ENCODE results near the gene NPW.
"Not testable (repeated sequence)": the region's sequence is repeated elsewhere in the genome, so short reads cannot be mapped to it uniquely, and the experiment has no call there.

NPW gene

DNA sequence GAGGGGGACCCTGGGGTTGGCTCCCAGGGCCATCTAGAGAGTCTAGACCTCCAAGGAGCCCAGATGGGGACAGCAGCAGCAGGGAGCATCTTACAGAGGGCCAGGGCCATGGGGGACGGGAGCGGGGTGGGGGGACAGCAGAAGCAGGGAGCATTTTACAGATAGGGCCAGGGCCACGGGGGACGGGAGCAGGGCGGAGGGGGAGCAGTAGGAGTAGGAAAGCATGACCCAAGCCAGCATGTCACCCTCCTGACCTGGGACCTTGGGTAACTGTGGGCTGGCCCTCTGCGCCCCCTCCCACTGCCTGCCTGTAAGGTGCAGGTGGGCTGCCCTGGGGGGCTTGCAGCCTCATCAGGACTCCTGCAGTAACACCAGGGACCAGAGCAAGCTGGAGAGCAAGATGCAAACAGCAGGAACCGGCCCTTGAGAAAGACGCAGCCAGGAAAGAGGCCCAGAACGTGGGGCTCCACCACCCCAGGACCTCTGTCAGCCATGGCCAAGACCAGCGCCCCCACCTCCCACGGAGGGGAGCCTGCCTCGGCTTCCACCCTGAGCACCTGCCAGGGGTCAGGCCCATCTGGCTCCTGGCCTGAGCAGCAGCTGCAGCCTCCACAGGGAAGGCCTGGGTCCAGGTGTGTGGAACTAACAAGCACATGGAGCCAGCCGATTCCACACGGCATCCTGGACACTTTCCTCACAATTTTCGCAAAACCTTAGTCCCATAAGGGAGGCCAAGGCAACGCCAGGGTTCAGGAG is 12.3 kb upstream of the NPW start:
- Histone ChIP-seq H3K27me3 (replicated peaks; ENCODE audit: control insufficient read depth, insufficient read depth, low read length) (no peaks in the 10 kb centered on the region), H3K4me3 (replicated peaks; ENCODE audit: low read depth, low read length) (peak overlapping the region; percentile 68), H3K36me3 (ENCODE audit: control insufficient read depth, insufficient read depth, low read length) (peaks cover 22% of the 10 kb centered on the region)
- no peak for TF ChIP-seq CTCF (IDR thresholded peaks at IDR 0.05; ENCODE audit: insufficient read depth, low read length, poor library complexity, severe bottlenecking)
- DNase-seq (ENCODE audit: extremely low read depth, insufficient read length), result no peak

DNA sequence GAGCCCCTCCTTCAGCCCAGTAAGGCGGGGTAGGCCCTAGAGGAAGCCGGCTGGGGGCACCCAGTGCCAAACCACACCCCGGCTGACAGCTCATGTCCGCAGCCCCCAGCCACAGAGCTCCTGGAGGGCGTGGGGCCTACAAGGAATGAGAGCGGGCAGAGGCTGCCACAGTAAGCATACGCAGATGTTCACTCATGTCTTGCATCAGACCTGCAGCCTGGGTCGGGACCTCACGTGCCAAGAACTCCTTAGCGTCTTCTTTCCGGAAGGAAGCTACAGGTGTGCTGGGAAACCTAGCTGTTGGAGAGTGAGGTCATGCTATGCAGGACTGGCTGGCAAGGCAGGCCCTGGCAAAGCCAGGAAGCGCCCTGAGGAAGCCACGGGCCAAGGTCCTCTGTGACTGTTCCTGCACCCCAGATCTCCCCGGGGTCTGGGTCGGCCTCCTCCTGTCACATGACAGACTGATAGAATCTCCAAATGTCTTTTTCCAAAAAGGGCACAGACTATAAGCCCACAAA is 11.5 kb upstream of the NPW start:
- Histone ChIP-seq H3K27me3 (replicated peaks; ENCODE audit: control insufficient read depth, insufficient read depth, low read length) (no peaks in the 10 kb centered on the region), H3K4me3 (replicated peaks; ENCODE audit: low read depth, low read length) (peak overlapping the region; percentile 68), H3K36me3 (ENCODE audit: control insufficient read depth, insufficient read depth, low read length) (peaks cover 13% of the 10 kb centered on the region)
- TF ChIP-seq CTCF (IDR thresholded peaks at IDR 0.05; ENCODE audit: insufficient read depth, low read length, poor library complexity, severe bottlenecking), result no peak
- DNase-seq (ENCODE audit: extremely low read depth, insufficient read length), result no peak

DNA sequence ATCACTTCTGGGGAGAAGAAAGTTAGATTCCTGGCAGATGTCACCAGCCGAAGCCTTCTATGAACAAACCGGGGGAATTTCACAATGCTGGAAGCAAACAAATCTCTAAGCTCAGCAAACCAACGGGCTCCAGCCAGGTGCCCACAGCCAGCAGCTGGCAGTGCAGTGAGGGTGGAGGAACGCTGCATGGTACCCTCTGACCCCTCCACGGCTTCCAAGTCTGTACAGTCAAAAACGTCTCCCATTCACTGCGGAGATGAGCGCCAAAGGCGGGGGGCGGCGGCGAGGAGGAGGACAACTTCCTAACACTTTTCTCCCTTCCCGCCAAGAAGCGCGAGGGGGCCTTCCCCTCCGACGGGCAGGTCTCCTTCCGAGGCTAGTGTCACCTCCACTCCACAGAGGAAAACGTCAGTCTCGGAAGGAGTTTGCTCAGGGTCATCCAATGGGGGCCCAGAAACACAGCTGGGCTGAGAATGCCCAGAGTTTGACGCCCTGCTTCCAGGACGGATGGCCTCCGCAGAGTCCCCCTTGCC is 10.9 kb upstream of the NPW start:
- Histone ChIP-seq H3K36me3 (ENCODE audit: control insufficient read depth, insufficient read depth, low read length) (peaks cover 7% of the 10 kb centered on the region), H3K27me3 (replicated peaks; ENCODE audit: control insufficient read depth, insufficient read depth, low read length) (no peaks in the 10 kb centered on the region), H3K4me3 (replicated peaks; ENCODE audit: low read depth, low read length) (peak overlapping the region; percentile 68)
- no peak for DNase-seq (ENCODE audit: extremely low read depth, insufficient read length)
- no peak for TF ChIP-seq CTCF (IDR thresholded peaks at IDR 0.05; ENCODE audit: insufficient read depth, low read length, poor library complexity, severe bottlenecking)

- H3K4me3 ChIP-seq (replicated peaks; ENCODE audit: low read depth, low read length), result peak overlapping the region; percentile 68
- no peaks in the 10 kb centered on the region for H3K27me3 ChIP-seq (replicated peaks; ENCODE audit: control insufficient read depth, insufficient read depth, low read length)
- H3K36me3 ChIP-seq (ENCODE audit: control insufficient read depth, insufficient read depth, low read length), result peaks cover 7% of the 10 kb centered on the region
- DNase-seq (ENCODE audit: extremely low read depth, insufficient read length), result no peak
- no peak for TF ChIP-seq CTCF (IDR thresholded peaks at IDR 0.05; ENCODE audit: insufficient read depth, low read length, poor library complexity, severe bottlenecking)
Measured at GRCh38 chr16:2009164-2009711, 10.3 kb upstream of the NPW start.

DNA sequence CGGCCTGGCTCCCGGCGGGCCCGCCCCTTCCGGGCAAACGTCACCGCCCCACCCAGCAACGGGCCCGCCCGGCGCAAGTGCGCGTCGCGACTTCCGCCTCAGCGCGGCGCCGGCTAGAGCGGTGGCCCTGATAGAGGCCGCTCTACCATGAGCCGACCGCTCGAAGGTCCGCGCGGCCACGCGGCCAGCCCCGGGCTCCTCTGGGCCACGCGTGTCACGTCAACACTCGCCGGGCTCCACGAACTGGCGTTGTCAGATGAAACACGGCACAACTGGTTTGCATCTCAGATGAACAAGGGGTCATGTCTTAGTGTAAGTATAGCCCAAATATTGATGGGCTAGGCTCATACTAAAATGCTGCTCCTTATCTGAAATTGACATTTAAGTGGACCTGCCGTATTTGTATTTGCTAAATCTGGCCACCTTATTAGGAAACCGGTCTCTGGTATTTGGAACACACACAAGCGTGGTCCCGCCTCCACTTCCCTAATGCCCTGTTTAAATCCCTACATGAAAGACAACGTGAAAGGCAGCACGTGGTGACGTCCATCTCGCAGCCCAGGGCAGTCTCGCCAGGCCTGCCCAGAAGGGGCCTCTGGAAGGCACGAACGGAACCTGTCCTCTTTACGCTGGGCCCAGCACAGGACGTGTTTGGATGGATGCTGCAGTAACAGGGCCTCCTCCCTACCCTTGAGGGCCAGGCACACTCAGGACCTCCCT is 9.6 kb upstream of the NPW start, which contains the start of gene ZNF598:
TSS of gene ZNF598 (minus strand) at position 31 of the 720 bp plus-strand sequence.
- Histone ChIP-seq H3K4me3 (replicated peaks; ENCODE audit: low read depth, low read length) (peak within 1 kb of the TSS; percentile 77), H3K27me3 (replicated peaks; ENCODE audit: control insufficient read depth, insufficient read depth, low read length) (no peaks in the 10 kb centered on the region), H3K36me3 (ENCODE audit: control insufficient read depth, insufficient read depth, low read length) (peaks cover 7% of the 10 kb centered on the region)
- peak; percentile 89 for DNase-seq (ENCODE audit: extremely low read depth, insufficient read length)
- no peak for TF ChIP-seq CTCF (IDR thresholded peaks at IDR 0.05; ENCODE audit: insufficient read depth, low read length, poor library complexity, severe bottlenecking)

DNA sequence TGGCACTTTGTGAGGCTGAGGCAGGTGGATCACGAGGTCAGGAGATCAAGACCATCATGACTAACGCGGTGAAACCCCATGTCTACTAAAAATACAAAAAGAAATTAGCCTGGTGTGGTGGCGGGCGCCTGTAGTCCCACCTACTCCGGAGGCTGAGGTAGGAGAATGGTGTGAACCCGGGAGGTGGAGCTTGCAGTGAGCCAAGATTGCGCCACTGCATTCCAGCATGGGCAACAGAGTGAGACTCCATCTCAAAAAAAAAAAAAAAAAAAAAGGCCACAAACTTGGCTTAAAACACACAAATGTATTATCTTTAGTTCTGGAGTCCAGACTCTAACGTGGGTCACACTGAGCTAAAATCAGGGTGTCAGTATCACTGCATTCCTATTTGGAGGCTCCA is 7.9 kb upstream of the NPW start:
- not testable (repeated sequence) for DNase-seq (ENCODE audit: extremely low read depth, insufficient read length); H3K27me3 ChIP-seq (replicated peaks; ENCODE audit: control insufficient read depth, insufficient read depth, low read length); H3K4me3 ChIP-seq (replicated peaks; ENCODE audit: low read depth, low read length); H3K36me3 ChIP-seq (ENCODE audit: control insufficient read depth, insufficient read depth, low read length)

Data from GM06990 (cell line).